ENCODE measurements around the gene KLHL41. TPM values are rescaled to one million over a fixed set of nuclear protein-coding genes. Genes with fewer than 3 reads are reported as not detected.
"Not testable (repeated sequence)": the region's sequence is repeated elsewhere in the genome, so short reads cannot be mapped to it uniquely, and the experiment has no call there.

Gene KLHL41
- total RNA-seq, 1 donor from 2014 or later: 414 TPM

GRCh38 chr2:169573160-169573973 lies 63.9 kb downstream of the KLHL41 start, which contains the start of gene FASTKD1:
FASTKD1 (minus strand) TSS chr2:169573865; CDS start chr2:169572029, 1,836 bp downstream.
- peak; percentile 86 for DNase-seq

- DNase-seq: no peak
Measured at GRCh38 chr2:169573974-169574299, 64.4 kb downstream of the KLHL41 start.

- DNase-seq: not testable (repeated sequence)
Measured at GRCh38 chr2:169574539-169574938, 65.0 kb downstream of the KLHL41 start.

- not testable (repeated sequence) for DNase-seq
Measured at GRCh38 chr2:169575264-169575663, 65.8 kb downstream of the KLHL41 start.

Other genes with a start within 250 kb of the KLHL41 start
- gene LRP2, start 147.2 kb upstream of the KLHL41 start, total RNA-seq: 0.10 TPM
- gene BBS5, start 30.2 kb upstream of the KLHL41 start, total RNA-seq: 10.6 TPM
- 29.5 TPM for gene FASTKD1, start 64.2 kb downstream of the KLHL41 start, total RNA-seq
- gene PPIG, start 74.6 kb downstream of the KLHL41 start, total RNA-seq: 44.2 TPM
- 0.30 TPM for gene CFAP210, start 184.7 kb downstream of the KLHL41 start, total RNA-seq
- gene PHOSPHO2, start 184.8 kb downstream of the KLHL41 start, total RNA-seq: 5.9 TPM
- gene KLHL23, start 224.1 kb downstream of the KLHL41 start, total RNA-seq: 24.2 TPM

All from skin of body (tissue), 2 donors.